HG03060 (cell line): ENCODE measurements around the gene SPINK4.

Source experiments
- ATAC-seq: cut with Tn5 transposase; IDR thresholded peaks from one replicate; pipeline ENCODE4 v1.9.1; 2021; ENCODE audit warnings: low read depth, moderate number of reproducible peaks; ENCODE audit not compliant: unreplicated experiment

Gene SPINK4

GRCh38 chr9:33290247-33291030 lies 50.5 kb downstream of the SPINK4 start, which contains the start of gene NFX1:
NFX1 (plus strand) TSS chr9:33290516; CDS start chr9:33290573, 57 bp downstream.
- ATAC-seq: peak; percentile 92

- ATAC-seq: no peak
Observed at GRCh38 chr9:33291031-33291397, 51.0 kb downstream of the SPINK4 start.

GRCh38 chr9:33291901-33292300 lies 51.9 kb downstream of the SPINK4 start:
- no peak for ATAC-seq

GRCh38 chr9:33293782-33294181 lies 53.8 kb downstream of the SPINK4 start:
- no peak for ATAC-seq

- ATAC-seq: no peak
Observed at GRCh38 chr9:33294670-33295432, 54.9 kb downstream of the SPINK4 start.

GRCh38 chr9:33295571-33295970 lies 55.6 kb downstream of the SPINK4 start:
- no peak for ATAC-seq

GRCh38 chr9:33297432-33297831 lies 57.5 kb downstream of the SPINK4 start:
- ATAC-seq: peak; percentile 93
